NCI-H1694 treated with DMSO at 0.1 percent for 48 hours (cell line): ENCODE data around the gene ATRNL1.
"Not testable (repeated sequence)": the region's sequence is repeated elsewhere in the genome, so short reads cannot be mapped to it uniquely, and the experiment has no call there.

ENCODE experiments used
- DNase-seq: peaks from one replicate; lab custom pipeline; 2025; lab: John Stamatoyannopoulos, UW

The ATRNL1 gene

DNA sequence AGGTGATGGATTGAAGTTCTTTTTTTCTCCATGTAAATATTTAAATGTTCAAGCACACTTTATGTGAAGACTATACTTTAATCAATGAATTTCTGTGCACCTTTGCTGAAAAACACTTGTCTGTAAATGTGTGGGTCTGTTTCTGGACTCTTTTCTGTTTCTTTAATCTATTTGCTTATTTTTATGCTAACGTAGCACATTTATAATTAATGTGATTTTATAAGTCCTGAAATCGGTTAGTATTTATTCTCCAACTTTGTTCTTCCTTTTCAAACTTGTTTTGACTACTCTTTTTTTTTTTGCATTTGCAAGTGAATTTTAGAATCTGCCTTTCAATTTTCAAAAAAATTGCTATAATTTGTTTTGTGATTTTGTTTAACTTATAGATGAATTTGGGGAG is 334.4 kb downstream of the ATRNL1 start:
- DNase-seq = no peak

- DNase-seq = peak; percentile 21
These were observed 339.1 kb downstream of the ATRNL1 start for GRCh38 chr10:115432188-115432819.

DNA sequence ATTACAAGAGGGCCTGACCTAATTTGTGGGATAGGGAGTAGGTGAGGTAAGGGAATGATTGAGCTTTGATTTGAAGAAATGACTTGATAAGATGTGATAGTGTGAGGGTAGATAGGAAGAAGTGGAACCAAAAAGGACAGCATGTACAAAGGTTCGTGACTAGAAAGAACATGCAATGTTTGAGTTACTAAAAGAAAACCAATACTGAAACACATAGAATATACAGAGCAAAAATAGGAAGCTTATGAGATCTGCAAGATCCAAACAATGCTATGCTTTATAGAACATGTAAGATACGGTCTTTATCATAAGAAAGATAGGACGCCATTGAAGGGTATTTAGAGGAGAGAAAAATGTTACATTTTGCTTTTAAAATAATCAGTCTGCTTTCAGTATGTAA is 343.8 kb downstream of the ATRNL1 start:
- DNase-seq = no peak

DNA sequence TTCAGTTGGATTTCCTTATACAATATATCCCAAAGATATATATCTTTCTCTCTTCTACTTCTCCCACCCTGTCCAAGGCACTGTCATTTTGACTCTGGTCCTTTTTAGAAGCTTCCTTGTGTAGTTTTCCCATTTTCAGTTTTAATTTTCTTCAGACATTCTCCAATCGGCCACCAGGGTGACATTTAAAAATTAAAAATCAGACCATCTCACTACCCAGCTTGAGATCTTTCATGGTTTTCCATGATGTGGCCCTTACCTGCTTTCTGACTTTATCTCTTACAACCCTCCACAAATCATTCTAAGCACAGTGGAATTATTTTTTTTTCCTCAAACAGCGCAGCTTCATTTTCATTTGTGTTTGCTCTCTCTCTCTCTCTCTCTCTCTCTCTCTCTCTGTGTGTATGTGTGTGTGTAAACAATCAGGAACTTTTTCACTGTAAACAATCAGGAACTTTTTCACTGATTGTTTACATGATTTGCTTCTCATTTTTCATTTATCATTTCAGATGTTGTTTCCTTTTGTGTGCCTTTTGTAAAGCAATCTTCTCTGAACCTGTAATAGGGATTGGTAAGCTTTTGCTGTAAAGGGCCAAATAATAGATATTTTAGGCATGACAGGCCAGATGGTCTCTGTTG is 348.9 kb downstream of the ATRNL1 start:
- no peak for DNase-seq

- DNase-seq = no peak
These were observed 363.6 kb downstream of the ATRNL1 start for GRCh38 chr10:115456812-115457211.

GRCh38 chr10:115483294-115483693 is 390.1 kb downstream of the ATRNL1 start:
- no peak for DNase-seq

GRCh38 chr10:115491526-115492140 is 398.5 kb downstream of the ATRNL1 start:
- DNase-seq = no peak

DNA sequence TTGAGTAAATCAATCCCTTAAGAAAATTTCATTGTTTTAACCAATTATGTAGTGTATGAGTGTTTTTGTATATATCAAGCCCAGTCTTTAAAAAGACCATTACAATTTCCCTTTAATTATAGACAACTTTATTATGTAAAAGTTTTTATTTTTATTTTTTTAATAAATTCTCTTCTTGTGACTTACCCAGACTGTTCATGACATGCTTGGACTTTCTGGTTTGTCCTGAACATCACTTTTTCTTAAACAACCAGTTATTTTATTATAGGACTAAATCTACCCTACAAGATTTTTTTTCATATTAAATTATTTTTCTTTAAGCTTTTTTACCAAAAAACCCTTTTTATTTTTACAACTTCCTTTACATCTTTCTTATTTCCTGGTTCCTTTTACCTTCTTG is 410.4 kb downstream of the ATRNL1 start:
- no peak for DNase-seq

- DNase-seq = no peak
These were observed 421.7 kb downstream of the ATRNL1 start for GRCh38 chr10:115514895-115515294.

- peak; percentile 2 for DNase-seq
These were observed 432.0 kb downstream of the ATRNL1 start for GRCh38 chr10:115525141-115525540.

- not testable (repeated sequence) for DNase-seq
These were observed 434.5 kb downstream of the ATRNL1 start for GRCh38 chr10:115527682-115528081.

DNA sequence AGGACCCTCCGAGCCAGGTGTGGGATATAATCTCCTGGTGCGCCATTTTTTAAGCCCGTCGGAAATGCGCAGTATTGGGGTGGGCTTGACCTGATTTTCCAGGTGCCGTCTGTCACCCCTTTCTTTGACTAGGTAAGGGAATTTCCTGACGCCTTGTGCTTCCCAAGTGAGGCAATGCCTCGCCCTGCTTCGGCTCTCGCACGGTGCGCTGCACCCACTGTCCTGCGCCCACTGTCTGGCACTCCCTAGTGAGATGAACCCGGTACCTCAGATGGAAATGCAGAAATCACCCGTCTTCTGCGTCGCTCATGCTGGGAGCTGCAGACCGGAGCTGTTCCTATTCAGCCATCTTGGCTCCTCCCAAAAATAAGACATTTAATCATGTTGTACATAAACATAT is 443.2 kb downstream of the ATRNL1 start:
- DNase-seq = not testable (repeated sequence)

DNA sequence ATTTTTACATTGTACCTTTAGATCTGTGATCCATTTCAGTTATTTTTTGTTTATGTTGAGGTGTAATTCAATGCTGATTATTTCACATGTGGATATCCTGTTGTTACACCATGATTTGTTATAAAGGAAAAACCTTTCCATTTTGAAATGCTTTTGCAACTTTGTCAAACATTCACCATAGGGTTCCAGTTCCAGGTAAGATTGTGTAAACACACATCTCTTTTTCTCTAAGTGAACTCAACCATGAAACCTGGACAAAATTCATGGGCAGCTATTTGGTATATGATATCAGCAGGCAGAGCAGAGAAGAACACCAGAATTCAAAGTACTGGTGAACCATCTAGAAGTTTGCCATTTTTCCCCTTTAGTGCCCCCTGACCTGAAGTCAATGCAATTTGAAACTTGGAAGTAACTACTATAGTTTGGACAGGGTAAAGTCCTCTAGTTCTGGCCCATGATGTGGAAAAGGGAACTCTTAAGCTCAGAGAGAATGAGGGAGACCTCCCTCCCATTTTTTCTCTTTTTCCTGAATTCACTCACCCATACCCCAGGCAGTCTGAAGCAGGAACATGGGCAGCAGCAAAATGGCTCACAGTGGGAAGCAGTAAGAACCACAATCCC is 446.1 kb downstream of the ATRNL1 start:
- no peak for DNase-seq

GRCh38 chr10:115555887-115556402 is 462.8 kb downstream of the ATRNL1 start:
- no peak for DNase-seq

- no peak for DNase-seq
These were observed 465.1 kb downstream of the ATRNL1 start for GRCh38 chr10:115558252-115558651.

GRCh38 chr10:115566867-115567266 is 473.7 kb downstream of the ATRNL1 start:
- DNase-seq = no peak

DNA sequence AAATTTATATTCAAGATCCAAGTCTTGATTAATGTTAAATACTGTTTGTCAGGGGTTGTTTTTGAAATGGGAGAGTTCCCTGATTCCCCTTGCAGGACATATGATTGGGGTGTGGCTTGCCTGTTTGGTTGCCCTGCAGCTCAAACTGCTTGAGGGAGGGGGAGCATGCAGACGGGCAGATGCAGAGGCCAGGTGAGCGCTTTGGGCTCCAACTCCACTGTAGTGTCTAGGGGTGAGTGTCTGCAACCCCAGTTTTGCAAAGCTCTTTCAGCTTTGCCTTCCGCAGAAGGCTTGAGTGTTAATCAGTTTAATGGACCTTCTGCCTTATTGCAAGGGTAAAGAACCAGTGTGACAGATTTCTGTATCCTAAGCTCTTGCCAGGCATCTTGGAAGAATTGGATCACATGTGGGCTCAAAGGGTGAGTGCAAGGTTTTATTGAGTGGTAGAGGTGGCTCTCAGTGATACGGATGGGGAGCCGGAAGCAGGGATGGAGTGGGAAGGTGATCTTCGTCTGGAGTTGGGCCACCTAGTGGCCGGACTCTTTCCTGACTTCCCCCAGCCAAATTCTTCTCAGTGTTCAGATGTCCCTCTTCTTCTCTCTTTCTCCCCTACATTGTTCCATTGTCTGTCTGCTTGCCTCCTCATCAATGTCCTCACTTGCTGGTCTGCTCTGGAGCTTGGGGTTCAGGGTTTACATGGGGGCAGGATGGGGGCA is 479.7 kb downstream of the ATRNL1 start:
- no peak for DNase-seq

- no peak for DNase-seq
These were observed 487.1 kb downstream of the ATRNL1 start for GRCh38 chr10:115580239-115580638.

GRCh38 chr10:115593060-115593459 is 499.9 kb downstream of the ATRNL1 start:
- no peak for DNase-seq

DNA sequence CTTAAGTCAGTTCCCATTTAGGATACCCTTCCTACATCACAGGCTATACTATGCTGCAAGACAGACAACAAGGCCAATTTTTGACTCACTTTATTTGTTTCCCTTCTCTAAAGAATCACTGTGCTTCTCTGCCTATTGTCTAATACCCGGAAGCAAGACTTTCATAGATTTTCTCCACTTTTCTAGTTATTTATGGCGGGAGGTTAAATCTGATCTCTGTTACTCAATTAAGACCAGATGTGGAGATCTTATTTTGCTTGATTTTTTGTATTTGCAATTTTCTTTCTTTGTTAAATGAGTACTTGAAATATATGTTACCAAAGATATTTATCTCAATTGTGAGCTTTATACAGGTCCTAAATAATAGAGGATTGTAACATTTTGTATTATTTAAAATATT is 511.5 kb downstream of the ATRNL1 start:
- DNase-seq = no peak

DNA sequence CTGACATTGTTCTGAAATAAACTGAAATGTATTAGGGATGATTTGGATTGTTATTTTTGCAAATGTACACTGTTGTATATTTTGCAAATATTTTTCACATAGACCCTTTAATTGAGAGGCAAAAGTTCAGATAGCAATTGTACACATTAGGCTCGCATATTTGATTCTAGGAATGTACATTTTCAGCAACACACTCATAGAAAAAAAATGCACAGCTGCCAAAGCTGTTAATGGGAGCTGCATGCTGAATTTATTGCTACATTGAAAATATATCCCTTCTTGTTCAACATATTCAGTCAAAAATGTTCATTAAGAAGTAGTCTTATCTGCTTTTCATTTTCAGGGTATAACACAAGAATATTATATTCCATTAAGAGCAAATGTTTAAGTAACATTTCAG is 512.9 kb downstream of the ATRNL1 start:
- DNase-seq = no peak

DNA sequence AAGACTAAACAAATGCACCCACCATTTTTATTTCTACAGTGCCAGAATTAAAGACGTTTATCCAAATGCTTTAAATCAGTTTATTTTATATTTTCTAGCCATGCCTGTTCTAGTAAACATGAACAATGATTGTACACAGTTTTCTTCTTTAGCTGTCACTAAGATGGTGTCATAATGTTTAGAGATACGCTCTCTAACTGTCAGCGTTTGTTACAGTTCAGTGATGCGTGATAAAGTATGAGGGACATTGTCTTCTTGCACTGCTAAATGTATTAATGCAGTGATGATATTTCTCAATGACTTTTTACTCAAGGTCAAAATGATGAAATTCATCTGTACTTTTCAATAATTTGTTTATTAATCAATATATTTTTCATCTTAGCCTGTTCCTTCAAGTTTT is 513.6 kb downstream of the ATRNL1 start:
- no peak for DNase-seq
